ENCODE measurements around the gene PACRG.

The PACRG gene

DNA sequence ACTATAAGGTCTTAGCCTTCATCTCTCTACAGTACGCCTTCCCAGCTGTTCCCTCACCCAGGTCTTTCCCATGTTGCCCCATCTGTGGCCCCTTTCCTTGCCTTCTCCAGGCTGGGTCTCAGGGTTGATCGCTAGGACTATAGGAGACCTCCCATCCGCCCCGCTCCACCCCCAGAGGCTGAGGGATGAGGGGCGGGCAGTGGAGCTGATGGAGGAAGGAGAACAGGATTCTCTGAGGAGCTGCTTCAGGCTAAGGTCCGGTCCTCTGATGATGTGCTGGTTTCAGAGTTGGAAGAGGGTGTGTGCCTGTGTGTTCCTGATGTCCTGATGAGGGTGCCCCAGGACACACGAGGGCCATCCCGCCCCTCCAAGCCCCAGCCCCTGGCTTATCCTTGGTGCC, 531.9 kb downstream of the PACRG start:
- FAIRE-seq = no peak
- DNase-seq (ENCODE audit: insufficient read length, low spot score) = no peak
- TF ChIP-seq POLR2A (IDR thresholded peaks at IDR 0.05; ENCODE audit: low read depth, low read length) = no peak

DNA sequence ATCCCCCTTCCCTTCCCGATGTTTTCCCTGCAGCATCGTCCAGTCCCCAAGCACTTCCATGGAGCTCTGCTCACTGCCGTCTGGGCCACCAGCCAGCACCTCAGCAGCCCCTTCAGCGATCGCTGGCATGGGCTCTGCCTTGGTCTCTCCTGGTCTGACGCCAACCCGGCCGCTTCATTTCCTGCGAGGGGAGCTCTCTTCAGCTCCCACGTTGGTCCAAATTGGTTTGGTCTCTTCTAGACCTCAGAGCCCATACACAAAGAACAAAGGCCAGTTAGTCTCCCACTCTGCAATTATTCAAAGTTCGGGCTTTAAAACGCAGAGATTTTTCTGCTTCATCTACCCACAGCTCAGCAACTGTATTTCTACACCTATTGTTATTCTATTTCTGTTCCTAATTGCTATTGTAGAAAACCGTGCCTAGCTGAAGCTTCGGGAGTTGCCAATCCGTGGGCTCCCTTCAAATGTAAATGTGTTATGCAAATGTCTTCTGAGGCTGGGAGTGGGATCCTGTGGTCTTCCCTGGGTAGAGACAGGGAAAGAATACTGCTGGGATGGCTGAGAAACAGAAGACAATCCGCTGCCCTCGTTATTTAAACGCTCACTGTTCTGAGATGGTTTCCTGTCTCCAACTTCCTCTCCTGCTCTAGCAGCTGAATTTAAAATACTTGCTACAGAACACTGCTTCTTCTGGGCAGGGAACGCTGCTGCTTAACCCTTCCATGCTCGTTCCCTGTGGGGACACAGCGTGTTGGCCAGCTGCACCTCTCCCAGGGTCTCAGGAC, 532.5 kb downstream of the PACRG start:
- no peak for DNase-seq (ENCODE audit: insufficient read length, low spot score)
- no peak for TF ChIP-seq POLR2A (IDR thresholded peaks at IDR 0.05; ENCODE audit: low read depth, low read length)
- FAIRE-seq = no peak

DNA sequence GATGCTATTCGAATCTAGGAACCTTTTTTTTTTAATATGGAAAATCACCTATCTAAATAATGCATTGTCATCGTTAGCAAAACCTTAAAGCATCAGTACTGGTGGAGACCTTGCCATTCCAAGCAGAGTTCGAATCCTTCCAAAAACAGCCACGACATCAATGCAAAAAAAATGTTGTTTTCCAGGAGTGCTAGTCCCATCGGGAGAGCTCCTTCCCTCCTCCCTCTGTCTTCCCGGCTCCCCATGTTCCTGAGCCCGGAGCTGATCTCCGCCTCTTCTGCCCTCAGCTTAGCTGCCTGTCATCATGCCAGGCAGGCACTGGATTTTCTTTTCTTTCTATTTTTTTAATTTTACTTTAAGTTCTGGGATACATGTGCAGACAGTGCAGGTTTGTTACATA, 533.1 kb downstream of the PACRG start:
- DNase-seq (ENCODE audit: insufficient read length, low spot score) (no peak), FAIRE-seq (no peak)
- no peak for TF ChIP-seq POLR2A (IDR thresholded peaks at IDR 0.05; ENCODE audit: low read depth, low read length)

DNA sequence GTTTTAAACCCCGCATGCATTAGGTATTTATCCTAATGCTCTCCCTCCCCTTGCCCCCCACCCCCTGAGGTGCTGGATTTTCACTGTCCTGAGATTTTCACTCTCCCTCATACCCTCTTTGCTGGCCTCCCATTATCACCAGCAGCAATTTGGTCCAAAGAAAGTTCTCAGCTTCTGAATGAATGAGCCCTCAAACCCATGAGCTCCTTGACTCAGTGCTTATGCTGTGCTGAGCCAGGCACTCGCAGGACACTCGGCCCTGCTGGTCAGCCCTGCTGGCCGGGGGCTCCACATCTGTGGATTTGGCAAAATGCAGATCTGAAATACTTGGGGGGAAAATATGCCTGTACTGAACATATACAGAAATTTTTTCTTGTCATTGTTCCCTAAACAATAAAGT, 533.6 kb downstream of the PACRG start:
- DNase-seq (ENCODE audit: insufficient read length, low spot score) (no peak), FAIRE-seq (no peak)
- TF ChIP-seq POLR2A (IDR thresholded peaks at IDR 0.05; ENCODE audit: low read depth, low read length) = no peak

DNA sequence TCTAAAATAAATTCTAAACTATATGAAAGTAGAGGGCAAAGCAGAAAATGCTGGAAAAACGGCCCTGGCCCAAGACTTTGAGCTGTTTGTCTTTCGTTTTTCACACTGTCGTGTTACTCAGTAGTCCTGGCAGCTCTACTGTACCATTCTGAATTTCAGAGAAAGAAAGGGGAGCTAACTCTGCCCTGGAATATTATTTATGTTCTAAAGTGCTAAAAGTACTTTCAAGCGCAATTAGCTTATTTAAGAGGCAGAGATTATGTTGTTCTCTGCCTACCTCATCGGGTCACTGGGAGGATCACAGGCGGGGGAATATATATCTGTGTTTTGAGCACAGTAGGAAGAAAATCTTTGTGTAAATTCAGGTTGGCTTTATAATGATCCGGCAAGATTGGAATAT, 534.3 kb downstream of the PACRG start:
- DNase-seq (ENCODE audit: insufficient read length, low spot score) (no peak), FAIRE-seq (no peak)
- no peak for TF ChIP-seq POLR2A (IDR thresholded peaks at IDR 0.05; ENCODE audit: low read depth, low read length)

DNA sequence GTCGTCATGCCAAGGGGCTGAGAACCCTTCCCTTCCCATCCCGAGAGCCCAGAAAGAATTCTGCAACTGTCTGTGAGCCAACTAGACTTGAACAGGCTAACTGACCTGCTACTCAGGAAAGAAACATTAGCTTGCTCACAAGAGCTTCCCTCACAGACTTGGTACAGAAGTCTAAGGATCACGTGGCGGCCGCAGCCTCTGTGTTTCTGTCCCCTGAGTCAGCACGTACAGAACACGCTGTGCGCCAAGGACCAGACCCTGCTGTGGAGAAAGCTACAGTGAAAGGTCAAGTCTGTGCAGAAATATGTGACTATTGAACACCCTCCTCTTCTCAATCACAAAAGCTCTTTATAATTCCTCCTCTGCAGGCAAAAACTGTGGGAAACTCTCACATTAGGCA, 535.4 kb downstream of the PACRG start:
- no peak for TF ChIP-seq POLR2A (IDR thresholded peaks at IDR 0.05; ENCODE audit: low read depth, low read length)
- DNase-seq (ENCODE audit: insufficient read length, low spot score) (no peak), FAIRE-seq (no peak)

DNA sequence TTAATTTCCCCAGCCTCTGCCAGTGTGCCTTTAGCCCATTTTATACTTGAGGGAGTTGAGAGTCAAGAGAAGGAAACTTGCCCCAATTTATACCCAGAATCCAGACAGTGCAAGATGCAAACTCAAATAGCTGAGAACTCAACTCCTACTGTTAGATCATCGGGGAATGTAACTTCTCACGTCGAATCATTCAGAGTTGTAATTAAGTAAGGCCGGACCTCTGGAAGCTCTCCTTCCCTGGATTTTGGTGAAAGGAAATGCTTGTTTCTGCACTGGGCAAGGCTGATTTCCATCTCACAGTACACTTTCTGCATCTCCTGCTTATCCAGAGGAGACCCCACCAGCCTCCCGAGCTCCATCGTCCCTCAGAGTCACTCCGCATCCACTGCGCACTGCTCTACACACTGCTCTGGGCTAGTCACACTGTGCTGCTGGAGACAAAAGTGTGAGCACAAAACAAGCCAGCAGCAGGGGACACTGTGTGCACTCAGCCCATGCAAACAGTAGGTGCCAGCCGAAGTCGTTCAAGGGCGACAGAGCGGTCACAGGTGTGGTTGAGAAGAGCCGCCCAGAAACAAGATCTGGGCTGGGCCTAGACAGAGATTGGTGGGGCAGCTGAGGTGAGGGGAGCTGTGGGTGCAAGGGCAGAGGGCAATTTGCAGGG, 536.4 kb downstream of the PACRG start:
- no peak for DNase-seq (ENCODE audit: insufficient read length, low spot score)
- no peak for FAIRE-seq
- TF ChIP-seq POLR2A (IDR thresholded peaks at IDR 0.05; ENCODE audit: low read depth, low read length) = no peak

DNA sequence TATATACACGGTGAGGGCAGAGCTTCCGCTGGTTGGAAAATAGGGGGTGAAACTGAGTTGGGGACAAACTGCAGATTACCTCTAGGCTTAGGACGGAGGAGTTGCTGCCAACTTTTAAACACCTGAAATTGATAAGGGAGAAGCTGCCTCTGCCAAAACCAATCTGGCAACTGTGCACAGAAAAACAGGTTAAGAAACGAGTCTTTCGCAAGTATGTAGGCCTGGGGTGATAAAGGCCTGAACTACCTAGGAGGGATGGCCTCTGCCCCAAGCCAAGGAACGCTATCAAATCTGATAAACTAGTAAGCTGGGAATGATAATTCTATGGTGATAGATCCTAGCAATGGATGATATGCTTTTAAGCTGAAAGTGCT, 536.9 kb downstream of the PACRG start:
- no peak for TF ChIP-seq POLR2A (IDR thresholded peaks at IDR 0.05; ENCODE audit: low read depth, low read length)
- FAIRE-seq (no peak), DNase-seq (ENCODE audit: insufficient read length, low spot score) (no peak)

DNA sequence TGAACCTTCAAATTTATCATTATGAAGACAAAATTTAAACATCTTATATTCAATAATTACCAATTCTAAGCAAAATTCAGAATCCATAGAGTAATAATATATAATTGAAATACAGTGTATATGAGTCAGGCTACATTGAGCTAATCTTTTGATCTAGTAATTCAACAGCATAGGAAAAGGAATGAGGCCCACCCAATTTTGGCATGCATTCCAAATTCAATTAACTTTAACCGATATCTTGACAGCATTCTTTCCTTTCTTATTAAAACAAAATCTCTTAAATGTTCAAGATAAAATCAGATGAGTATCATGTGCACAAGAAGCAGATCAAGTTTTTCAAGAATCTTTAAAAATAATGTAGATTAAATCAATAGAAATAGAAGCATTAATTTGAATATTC, 553.9 kb downstream of the PACRG start:
- no peak for FAIRE-seq
- DNase-seq (ENCODE audit: insufficient read length, low spot score) = no peak
- TF ChIP-seq POLR2A (IDR thresholded peaks at IDR 0.05; ENCODE audit: low read depth, low read length) = no peak

DNA sequence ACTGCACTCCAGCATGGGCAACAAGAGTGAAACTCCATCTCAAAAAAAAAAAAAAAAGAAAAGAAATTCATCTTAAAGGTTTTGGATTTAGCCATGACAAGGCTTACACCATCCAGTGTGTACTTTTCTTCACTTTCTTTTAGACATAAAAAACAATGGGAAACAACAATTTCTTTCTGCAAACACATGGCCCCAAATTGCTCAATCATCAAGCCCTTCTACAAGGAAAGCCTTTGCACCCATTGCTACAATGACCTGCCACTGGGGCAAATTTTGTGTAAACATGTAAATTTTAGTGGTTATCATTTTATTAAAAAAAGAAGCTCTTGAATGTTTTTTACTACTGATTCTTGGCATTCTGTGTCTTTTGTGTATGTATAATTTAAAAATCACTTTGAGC, 554.9 kb downstream of the PACRG start:
- DNase-seq (ENCODE audit: insufficient read length, low spot score) (no peak), FAIRE-seq (no peak)
- TF ChIP-seq POLR2A (IDR thresholded peaks at IDR 0.05; ENCODE audit: low read depth, low read length) = no peak

DNA sequence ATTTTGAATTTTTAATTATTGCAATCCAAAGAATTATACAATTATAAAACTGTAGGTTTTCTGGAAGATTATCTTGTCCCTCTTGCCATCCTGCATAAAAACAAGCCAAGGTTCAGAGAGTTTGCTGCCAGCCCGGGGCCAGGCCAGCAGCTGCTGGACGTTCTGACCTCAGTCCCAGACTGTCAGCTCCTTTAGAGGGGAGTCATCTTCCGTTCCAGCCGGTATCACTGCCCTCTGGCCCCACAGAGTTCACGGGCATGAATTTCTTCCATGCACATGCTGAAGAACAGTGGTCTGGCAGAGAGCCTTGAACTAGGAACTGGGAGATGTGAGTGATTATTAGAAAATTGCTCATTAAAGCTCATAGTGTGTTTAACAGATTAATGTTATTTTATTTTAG, 556.4 kb downstream of the PACRG start:
- no peak for DNase-seq (ENCODE audit: insufficient read length, low spot score)
- FAIRE-seq = no peak
- no peak for TF ChIP-seq POLR2A (IDR thresholded peaks at IDR 0.05; ENCODE audit: low read depth, low read length)

DNA sequence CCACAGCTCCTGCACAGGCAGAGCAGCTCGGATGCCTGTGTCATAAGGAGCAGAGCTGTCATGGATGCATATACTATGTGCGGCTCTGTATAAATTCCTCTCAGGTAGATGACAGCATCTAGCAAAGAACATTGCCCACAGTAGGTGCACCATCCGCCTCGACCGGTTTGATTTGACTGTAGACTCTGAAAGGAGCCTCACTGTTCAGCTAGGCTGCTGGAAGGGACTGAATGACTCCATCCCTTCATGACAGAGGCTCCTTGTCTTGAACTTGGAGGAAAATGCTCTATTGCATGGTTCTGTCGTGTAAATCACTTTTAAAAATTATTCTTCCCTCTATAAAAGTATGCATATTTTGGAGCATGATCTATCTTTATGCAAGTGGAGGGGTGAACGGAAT, 557.9 kb downstream of the PACRG start:
- no peak for TF ChIP-seq POLR2A (IDR thresholded peaks at IDR 0.05; ENCODE audit: low read depth, low read length)
- DNase-seq (ENCODE audit: insufficient read length, low spot score) (no peak), FAIRE-seq (no peak)

DNA sequence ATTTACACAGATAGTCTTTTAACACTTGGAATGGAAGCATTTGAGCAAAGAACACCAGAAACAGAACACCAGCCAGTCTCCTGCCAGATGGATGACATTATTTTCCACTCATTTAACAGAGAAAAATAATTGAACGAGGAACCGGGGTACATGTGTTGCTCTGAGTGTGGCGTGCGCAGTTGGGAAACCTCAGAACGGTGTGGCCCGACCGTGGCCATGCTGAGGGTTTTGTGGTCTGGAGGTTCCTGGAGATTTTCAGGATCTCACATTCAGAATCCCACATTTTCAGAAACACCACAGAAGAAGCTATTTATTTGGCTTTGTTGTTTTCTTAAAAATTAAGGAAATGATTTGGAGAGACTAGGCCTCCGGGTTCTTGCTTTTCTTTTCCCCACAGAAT, 559.9 kb downstream of the PACRG start:
- no peak for TF ChIP-seq POLR2A (IDR thresholded peaks at IDR 0.05; ENCODE audit: low read depth, low read length)
- DNase-seq (ENCODE audit: insufficient read length, low spot score) (no peak), FAIRE-seq (no peak)

DNA sequence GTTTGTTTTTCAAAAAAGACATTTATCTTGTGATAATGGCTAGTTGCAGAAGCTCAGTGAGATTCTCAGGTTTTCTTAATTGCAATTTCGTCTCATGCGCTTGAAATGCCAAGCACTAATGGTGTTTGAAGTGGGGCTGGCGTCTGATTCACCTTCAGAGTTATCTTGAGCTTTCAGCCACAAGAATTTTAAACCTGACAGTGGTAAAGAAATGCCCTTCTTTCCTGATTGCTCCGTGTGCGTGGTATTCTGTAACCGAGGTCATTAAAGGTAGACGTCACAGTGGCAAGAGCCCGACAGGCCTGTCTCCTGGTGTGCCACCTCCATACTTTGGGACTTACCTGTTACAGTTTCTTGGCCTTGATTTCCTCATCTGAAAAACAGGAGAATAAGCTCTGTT, 560.3 kb downstream of the PACRG start:
- no peak for FAIRE-seq

DNA sequence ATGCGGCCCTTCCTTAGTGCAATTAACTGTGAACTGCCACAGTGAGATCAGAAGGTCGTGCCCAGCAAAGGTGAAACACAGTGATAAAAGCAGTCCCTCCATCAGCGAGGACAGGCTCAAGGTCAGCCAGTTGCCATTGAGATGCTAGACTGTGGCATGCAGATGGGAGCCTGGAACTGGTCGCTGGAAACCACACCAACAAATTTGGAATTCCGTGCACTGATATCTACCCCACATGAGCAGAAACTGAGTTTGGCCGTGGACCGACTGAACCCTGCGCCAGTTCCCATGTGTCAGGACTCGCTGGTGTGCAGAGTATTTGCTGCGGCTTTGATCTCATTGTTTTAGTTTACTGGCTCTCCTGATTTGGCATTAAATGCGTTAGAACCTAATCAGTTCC, 561.1 kb downstream of the PACRG start:
- no peak for FAIRE-seq

More for the DNA sequence above, 560.3 kb downstream of the PACRG start:
- no peak for TF ChIP-seq POLR2A (IDR thresholded peaks at IDR 0.05; ENCODE audit: low read depth, low read length)
- DNase-seq (ENCODE audit: insufficient read length, low spot score) = no peak

More for the DNA sequence above, 561.1 kb downstream of the PACRG start:
- TF ChIP-seq POLR2A (IDR thresholded peaks at IDR 0.05; ENCODE audit: low read depth, low read length) = no peak
- DNase-seq (ENCODE audit: insufficient read length, low spot score) = no peak

All from H54 (cell line).